HG02852 (cell line): ENCODE results near the gene AKT2.

ENCODE experiments used
- ATAC-seq: cut with Tn5 transposase; IDR thresholded peaks from one replicate; pipeline ENCODE4 v1.9.1; 2021; ENCODE audit warnings: mild to moderate bottlenecking, moderate library complexity; ENCODE audit not compliant: unreplicated experiment

AKT2 gene

DNA sequence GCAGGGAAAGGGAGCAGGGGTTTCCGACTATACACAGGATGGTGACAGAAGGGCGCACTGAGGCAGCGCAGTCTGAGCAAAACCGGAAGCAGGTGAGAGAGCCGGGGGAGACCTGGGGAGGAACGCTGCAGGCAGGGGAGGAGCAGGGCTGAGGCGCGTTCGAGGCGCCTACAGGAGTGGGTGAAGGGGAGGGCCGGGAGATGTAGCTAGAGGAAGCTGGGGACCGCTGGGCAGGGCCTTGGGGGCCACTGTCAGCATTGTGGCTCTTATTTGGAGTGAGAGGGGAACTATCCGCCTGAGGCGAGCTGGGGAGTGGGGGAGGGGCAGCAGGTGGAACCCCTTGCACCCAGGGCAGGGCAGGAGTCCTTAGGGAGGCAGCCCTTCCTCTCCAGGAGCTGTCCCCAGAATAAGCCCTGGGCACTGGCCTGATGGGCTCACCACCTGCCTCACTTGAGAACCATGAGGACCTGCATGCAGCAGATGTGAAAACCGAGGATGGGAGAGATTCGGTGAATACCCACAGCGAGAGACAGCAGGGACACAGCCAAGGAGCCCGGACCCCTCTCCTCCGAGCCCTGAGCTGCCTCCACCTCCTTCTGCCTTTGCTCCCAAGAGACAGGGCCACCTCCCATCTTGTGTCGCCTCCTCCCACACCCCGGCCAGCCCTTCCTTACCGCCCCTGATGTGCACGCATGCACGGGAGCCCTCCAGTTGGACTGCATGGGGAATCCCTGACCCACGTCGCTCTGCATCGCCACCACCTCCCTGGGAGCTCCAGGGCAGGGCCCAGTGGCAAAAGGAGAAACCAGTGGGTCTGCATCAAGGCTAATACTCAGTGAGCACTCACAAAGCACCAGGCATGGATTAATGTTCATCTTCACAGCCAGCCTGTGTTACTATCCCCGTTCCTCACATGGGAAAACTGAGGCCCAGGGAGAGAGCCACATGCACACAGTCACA, 10.3 kb downstream of the AKT2 start:
- no peak for ATAC-seq

GRCh38 chr19:40273469-40274360, 11.4 kb downstream of the AKT2 start:
- ATAC-seq: no peak

GRCh38 chr19:40272261-40272660, 12.9 kb downstream of the AKT2 start:
- ATAC-seq: no peak

DNA sequence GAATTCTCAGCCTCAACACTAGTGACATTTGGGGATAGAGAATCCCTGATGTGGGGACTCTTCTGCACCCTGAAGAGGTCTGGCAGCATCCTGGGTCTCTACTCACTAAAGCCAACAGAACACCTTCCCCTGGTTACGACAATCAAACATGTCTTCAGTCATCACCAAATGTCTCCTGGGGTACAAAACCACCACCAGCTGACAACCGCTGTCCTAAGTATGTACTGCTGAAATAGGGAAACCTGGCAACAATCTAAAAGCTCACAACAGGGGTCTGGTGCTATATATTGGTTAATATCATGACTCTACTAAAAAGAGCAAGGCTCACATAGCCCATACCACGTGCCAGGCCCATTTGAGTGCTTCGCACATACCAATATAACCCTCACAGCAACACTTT, 13.4 kb downstream of the AKT2 start:
- no peak for ATAC-seq

GRCh38 chr19:40270362-40271089, 14.6 kb downstream of the AKT2 start:
- no peak for ATAC-seq

- ATAC-seq: no peak
Measured at GRCh38 chr19:40269216-40269940, 15.8 kb downstream of the AKT2 start.

DNA sequence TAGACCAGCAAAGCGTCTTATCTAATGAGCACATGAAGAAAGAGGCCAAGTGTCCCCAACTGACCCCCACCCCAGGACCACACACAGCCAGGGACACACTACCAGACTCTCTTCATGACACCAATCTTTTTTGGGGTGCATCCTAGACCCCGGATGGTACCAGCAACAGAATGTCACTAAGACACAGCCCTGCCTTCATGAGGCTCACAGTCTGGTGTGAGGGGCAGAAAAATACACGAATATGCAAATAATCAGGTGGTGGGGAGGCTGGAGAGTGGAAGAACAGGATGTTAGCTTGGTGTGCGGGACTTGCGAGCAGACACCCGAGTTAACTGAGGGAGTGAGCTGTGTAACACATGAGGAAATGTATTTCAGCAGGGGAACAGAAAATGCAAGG, 17.5 kb downstream of the AKT2 start:
- ATAC-seq: no peak

- no peak for ATAC-seq
Measured at GRCh38 chr19:40266912-40267600, 18.1 kb downstream of the AKT2 start.

- ATAC-seq: no peak
Measured at GRCh38 chr19:40266119-40266518, 19.0 kb downstream of the AKT2 start.

DNA sequence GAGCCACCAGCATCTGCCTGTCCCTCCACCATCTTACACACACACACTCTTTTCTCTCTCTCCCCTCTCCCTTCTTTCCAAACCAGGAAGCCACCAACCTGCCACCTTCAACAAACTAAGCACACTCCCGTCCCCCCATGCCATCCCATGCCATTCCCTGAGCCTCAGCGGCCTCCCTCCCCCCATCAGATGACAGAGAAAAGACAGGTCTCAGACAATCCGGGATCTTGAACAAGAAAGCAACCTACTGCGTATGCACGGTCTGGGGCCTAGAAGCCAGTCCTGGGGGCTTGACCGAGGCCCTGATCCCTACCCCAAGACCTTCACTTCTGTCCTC, 19.4 kb downstream of the AKT2 start:
- ATAC-seq: no peak

GRCh38 chr19:40265055-40265762, 19.9 kb downstream of the AKT2 start:
- no peak for ATAC-seq

DNA sequence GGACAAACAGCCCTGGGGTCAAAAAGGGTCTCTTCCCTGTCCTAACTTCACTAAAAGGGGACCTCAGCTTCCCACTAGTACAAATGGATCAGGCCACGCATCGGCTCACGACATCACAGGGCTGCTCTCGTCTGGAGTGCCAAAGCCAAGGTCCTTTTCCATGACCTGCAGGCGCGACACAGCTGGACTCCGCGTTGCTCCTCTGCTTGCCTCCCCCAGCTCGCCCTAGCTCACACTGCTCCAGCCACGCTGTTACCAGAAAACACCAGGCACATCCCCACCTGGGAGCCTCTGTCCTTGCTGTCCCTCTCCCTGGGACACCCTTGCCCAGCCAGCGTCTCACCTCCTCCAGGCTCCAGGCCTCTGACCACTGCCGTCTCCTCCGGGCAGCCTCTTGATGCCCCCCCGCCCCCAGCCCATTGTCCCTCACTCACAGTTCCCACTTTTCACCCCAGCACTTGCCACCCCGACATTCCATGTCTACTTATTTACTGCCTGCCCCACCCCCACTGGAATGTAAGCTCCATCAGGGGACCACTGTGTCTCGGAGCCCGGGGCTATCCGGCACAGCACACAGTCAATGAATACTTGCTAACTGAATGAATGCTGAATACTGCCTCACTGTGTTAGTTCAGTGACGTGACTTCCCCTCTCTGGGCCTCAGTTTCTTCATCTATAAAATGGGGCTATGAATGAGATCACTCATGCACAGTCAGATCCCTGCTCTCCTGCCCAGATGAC, 20.7 kb downstream of the AKT2 start:
- ATAC-seq: no peak

- no peak for ATAC-seq
Measured at GRCh38 chr19:40263440-40264313, 21.5 kb downstream of the AKT2 start.

DNA sequence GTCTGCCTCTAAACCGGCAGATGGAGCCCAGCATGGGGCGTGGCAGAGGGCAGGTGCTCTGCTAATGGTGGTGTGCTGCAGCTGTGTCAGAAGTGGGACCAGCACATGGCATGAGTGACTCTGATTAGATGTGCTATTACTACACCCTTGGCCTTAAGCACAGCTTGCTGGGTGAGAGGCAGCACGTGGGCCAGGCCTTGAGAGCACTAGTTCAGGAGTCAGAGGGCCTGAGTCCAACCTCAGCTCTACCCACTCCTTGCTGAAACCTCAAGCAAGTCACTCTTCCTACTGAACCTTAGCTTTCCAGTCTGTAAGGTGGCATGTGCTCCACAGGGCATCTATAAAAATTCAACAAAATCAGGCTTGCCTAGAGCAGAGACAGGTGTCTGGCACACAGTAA, 22.7 kb downstream of the AKT2 start:
- ATAC-seq: no peak

- ATAC-seq: no peak
Measured at GRCh38 chr19:40261631-40262030, 23.5 kb downstream of the AKT2 start.

GRCh38 chr19:40257096-40257517, 28.0 kb downstream of the AKT2 start:
- no peak for ATAC-seq

- ATAC-seq: no peak
Measured at GRCh38 chr19:40256512-40256911, 28.6 kb downstream of the AKT2 start.
